Neural cell (in vitro differentiated cells): ENCODE data around the gene PRKAR1A. TPM values are rescaled to one million over a fixed set of nuclear protein-coding genes. Genes with fewer than 3 reads are reported as not detected.

Experiments used
- H2AFZ ChIP-seq: fragments of 200-600, 300-800 bp; sonication (generic), shearing (Covaris generic); 2 replicates; pipeline ENCODE4 v1.6.0; 2014; ENCODE audit warnings: low read depth, mild to moderate bottlenecking, antibody characterized with exemption, low read length, moderate library complexity
- H3F3A ChIP-seq: fragments of 200-600 bp; shearing (Covaris generic); 2 replicates; pipeline ENCODE4 v1.6.1; 2016; ENCODE audit warnings: mild to moderate bottlenecking, moderate library complexity, mixed read lengths, antibody characterized with exemption, low read length; ENCODE audit not compliant: insufficient read depth, poor library complexity, severe bottlenecking
- H3K27ac ChIP-seq: fragments of 200-600, 300-800 bp; sonication (generic), shearing (Covaris generic); 2 replicates; pipeline ENCODE4 v1.5.1; 2014; ENCODE audit warnings: mild to moderate bottlenecking, low read length, moderate library complexity
- H3K27me3 ChIP-seq: fragments of 300-800, 200-600 bp; sonication (generic), shearing (Covaris generic); 2 replicates; pipeline ENCODE4 v1.6.0; 2014; ENCODE audit warnings: mild to moderate bottlenecking, low read depth, low read length, moderate library complexity; ENCODE audit not compliant: insufficient read depth
- H3K36me3 ChIP-seq: fragments of 300-800, 200-600 bp; sonication (generic), shearing (Covaris generic); 2 replicates; pipeline ENCODE4 v1.5.1; 2014; ENCODE audit warnings: mild to moderate bottlenecking, antibody characterized with exemption, low read length, moderate library complexity; ENCODE audit not compliant: insufficient read depth
- H3K4me2 ChIP-seq: fragments of 300-800, 200-600 bp; sonication (generic), shearing (Covaris generic); 2 replicates; pipeline ENCODE4 v1.6.0; 2014; ENCODE audit warnings: mild to moderate bottlenecking, low read length
- H3K4me3 ChIP-seq: fragments of 300-800, 200-600 bp; sonication (generic), shearing (Covaris generic); 2 replicates; pipeline ENCODE4 v1.5.1; 2014; ENCODE audit warnings: mild to moderate bottlenecking, low read length, moderate library complexity
- H3K79me2 ChIP-seq: fragments of 200-600 bp; shearing (Covaris generic); replicated peaks from 2 replicates; pipeline ENCODE4 v1.6.0; 2014; ENCODE audit warnings: mild to moderate bottlenecking, low read length, moderate library complexity; ENCODE audit not compliant: insufficient read depth
- H3K9ac ChIP-seq: fragments of 300-800, 200-600 bp; sonication (generic), shearing (Covaris generic); 2 replicates; pipeline ENCODE4 v1.6.1; 2016; ENCODE audit warnings: mild to moderate bottlenecking, low read length, mixed read lengths
- H3K9me2 ChIP-seq: fragments of 200-600 bp; shearing (Covaris generic); 2 replicates; pipeline ENCODE4 v1.6.1; 2016; ENCODE audit warnings: mild to moderate bottlenecking, low read length, mixed read lengths; ENCODE audit not compliant: insufficient read depth
- H3K9me3 ChIP-seq: fragments of 200-600, 300-800 bp; sonication (generic), shearing (Covaris generic); 2 replicates; pipeline ENCODE4 v1.6.1; 2016; ENCODE audit warnings: mild to moderate bottlenecking, mixed run types, low read length, moderate library complexity, mixed read lengths
- H4K20me1 ChIP-seq: fragments of 200-600 bp; shearing (Covaris generic); 2 replicates; pipeline ENCODE4 v1.6.1; 2016; ENCODE audit warnings: mild to moderate bottlenecking, mixed run types; ENCODE audit not compliant: insufficient read depth
- CTCF ChIP-seq: fragments of 450-650 bp; IDR thresholded peaks from 2 replicates; pipeline ENCODE4 v1.5.1; 2014; ENCODE audit warnings: antibody characterized with exemption, mild to moderate bottlenecking, moderate library complexity; ENCODE audit not compliant: poor library complexity, severe bottlenecking
- EP300 ChIP-seq: fragments of 450-650 bp; conservative IDR thresholded peaks from 2 replicates; pipeline ENCODE4 v1.6.1; 2014; ENCODE audit warnings: antibody characterized with exemption, mild to moderate bottlenecking, moderate library complexity; ENCODE audit not compliant: poor library complexity, severe bottlenecking
- EZH2 ChIP-seq: fragments of 200-600, 300-800 bp; shearing (Covaris generic), sonication (generic); IDR thresholded peaks from 2 replicates; pipeline ENCODE4 v1.6.1; 2014; ENCODE audit warnings: antibody characterized with exemption, low read length, borderline replicate concordance, mild to moderate bottlenecking; ENCODE audit not compliant: insufficient read depth, poor library complexity, severe bottlenecking
- MXI1 ChIP-seq: fragments of 450-650 bp; conservative IDR thresholded peaks from 2 replicates; pipeline ENCODE4 v1.6.1; 2014; ENCODE audit warnings: antibody characterized with exemption, mild to moderate bottlenecking; ENCODE audit not compliant: poor library complexity, severe bottlenecking
- POLR2AphosphoS5 ChIP-seq: IDR thresholded peaks from 2 replicates; pipeline ENCODE4 v1.6.1; 2012
- RAD21 ChIP-seq: fragments of 450-650 bp; conservative IDR thresholded peaks from 2 replicates; pipeline ENCODE4 v1.6.1; 2014; ENCODE audit warnings: antibody characterized with exemption, mild to moderate bottlenecking, moderate library complexity
- REST ChIP-seq: IDR thresholded peaks from 2 replicates; pipeline ENCODE4 v1.6.1; 2012; ENCODE audit warnings: borderline replicate concordance
- SMC3 ChIP-seq: fragments of 450-650 bp; conservative IDR thresholded peaks from 2 replicates; pipeline ENCODE4 v1.6.1; 2014; ENCODE audit warnings: antibody characterized with exemption, mild to moderate bottlenecking, moderate library complexity; ENCODE audit not compliant: poor library complexity
- TAF1 ChIP-seq: IDR thresholded peaks from 2 replicates; pipeline ENCODE4 v1.6.1; 2012; ENCODE audit warnings: low read depth
- polyA plus RNA-seq: library from polyadenylated mRNA; depleted of rRNA; stranded (reverse); fragments of >200 nt; gene quantifications from 2 replicates; pipeline ENCODE4 v1.2.3, GENCODE V29; 2014

The PRKAR1A gene
- polyA plus RNA-seq, 1 donor from 2014 or later, result 539 TPM

- Histone ChIP-seq H3K27me3 (no peaks in the 10 kb centered on the region), H3K27ac (no peak overlapping the region), H3K79me2 (peaks cover 4% of the 10 kb centered on the region), H3K36me3 (peaks cover 30% of the 10 kb centered on the region), H3K9ac (no peak overlapping the region), H2AFZ (no peak overlapping the region), H3K9me3 (no peaks in the 10 kb centered on the region), H3K4me3 (no peak overlapping the region), H4K20me1 (no peaks in the 10 kb centered on the region), H3K4me2 (no peak overlapping the region), H3K9me2 (no peaks in the 10 kb centered on the region), H3F3A (no peaks in the 10 kb centered on the region)
- TF ChIP-seq POLR2AphosphoS5 (no peak), MXI1 (no peak), SMC3 (no peak), TAF1 (no peak), REST (no peak), EP300 (no peak), EZH2 (no peak), RAD21 (no peak)
Measured at GRCh38 chr17:68527314-68527713, 15.1 kb downstream of the PRKAR1A start.

GRCh38 chr17:68531252-68531651 is 19.0 kb downstream of the PRKAR1A start:
- TF ChIP-seq CTCF, result no peak
- no peak for TF ChIP-seq REST
- no peak for TF ChIP-seq MXI1
- no peak for TF ChIP-seq POLR2AphosphoS5
- TF ChIP-seq EZH2, result no peak
- no peak for TF ChIP-seq EP300
- TF ChIP-seq RAD21, result no peak
- no peak for TF ChIP-seq SMC3
- TF ChIP-seq TAF1, result no peak
- Histone ChIP-seq H3K27me3 (no peaks in the 10 kb centered on the region), H3K9me2 (no peaks in the 10 kb centered on the region), H3K36me3 (peaks cover 21% of the 10 kb centered on the region), H3K4me2 (no peak overlapping the region), H3K27ac (no peak overlapping the region), H3K9me3 (no peaks in the 10 kb centered on the region), H4K20me1 (no peaks in the 10 kb centered on the region), H3K9ac (no peak overlapping the region), H2AFZ (no peak overlapping the region), H3K79me2 (no peaks in the 10 kb centered on the region), H3F3A (no peaks in the 10 kb centered on the region), H3K4me3 (no peak overlapping the region)
